CD4-positive, alpha-beta T cell treated with Interleukin-6 for 4 hours (primary cell): Measurements from ENCODE around the gene OR13C9.
"Not testable (repeated sequence)": the region's sequence is repeated elsewhere in the genome, so short reads cannot be mapped to it uniquely, and the experiment has no call there.

Experiments
- DNase-seq: peaks from one replicate; pipeline ENCODE4 v3.0.0-alpha.2; 2020; ENCODE audit warnings: mixed read lengths

OR13C9 gene

GRCh38 chr9:104618104-104618503 is at the start of gene OR13C9:
Gene OR13C9 (minus strand): TSS chr9:104618204. CDS start chr9:104618204, 0 bp downstream.
- DNase-seq, result no peak

DNA sequence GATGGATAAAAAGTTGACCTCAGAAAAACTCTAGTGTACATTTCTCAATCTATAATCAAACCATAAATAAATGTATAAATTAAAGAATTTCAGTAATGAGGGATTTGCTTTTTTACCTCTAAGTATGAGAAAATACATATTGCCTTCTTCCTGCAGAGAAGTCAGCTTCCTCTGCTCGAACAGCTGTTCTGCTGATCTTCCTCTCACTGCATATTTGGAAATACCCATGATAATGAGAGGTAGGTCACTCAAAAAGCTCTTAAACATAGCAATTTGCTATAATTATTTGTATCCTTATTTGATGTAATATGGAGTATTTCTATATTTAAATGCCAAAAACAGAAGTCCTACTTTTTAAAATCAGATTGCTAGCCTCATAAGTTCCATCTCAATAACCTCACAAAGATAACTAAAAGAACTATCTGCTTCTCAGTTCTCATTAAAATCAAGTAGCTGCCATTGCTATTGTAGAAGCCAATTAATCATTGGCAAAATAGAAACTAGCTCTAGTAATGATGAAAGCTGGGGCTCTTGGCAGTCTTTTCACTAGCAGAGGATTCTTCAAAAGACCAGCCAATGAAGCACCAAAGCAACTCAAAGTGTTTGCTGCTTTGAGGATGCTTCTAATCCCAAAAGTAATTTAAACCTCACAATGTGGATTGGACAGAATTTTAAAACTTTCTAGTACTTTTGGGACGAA is 40.6 kb upstream of the OR13C9 start:
- DNase-seq, result no peak

- DNase-seq, result no peak
These were observed 17.5 kb upstream of the OR13C9 start for GRCh38 chr9:104635456-104635855.

DNA sequence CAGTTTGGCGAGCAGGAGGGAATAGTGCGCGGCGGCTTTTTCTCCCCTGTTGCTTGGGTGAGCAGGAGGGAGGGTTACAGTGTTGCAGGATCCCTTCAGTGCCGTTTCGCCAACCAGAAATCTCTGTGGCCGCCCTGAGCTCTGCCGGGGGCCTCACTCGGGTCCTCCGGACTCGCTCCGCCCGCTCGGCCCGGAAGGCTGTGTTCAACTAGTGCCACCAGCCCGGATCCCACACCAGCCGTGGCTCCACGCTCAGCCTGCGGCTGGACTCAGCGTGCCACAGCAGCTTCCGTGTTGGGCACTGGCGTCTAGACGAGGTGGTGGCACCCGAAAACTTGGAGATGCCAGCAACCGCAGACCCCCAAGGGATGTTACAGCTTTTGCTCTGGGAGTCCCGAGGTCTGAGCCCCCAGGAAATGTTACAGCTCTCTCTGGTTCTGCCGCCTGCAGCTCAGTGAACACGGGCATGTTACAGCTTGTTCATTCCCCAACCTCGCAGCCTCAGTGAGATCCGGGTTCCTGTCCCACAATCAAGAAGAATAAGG is 16.0 kb upstream of the OR13C9 start:
- no peak for DNase-seq

GRCh38 chr9:104625964-104626363 is 8.0 kb upstream of the OR13C9 start:
- not testable (repeated sequence) for DNase-seq

GRCh38 chr9:104617418-104617817 is 586 bp downstream of the OR13C9 start:
- DNase-seq, result no peak

DNA sequence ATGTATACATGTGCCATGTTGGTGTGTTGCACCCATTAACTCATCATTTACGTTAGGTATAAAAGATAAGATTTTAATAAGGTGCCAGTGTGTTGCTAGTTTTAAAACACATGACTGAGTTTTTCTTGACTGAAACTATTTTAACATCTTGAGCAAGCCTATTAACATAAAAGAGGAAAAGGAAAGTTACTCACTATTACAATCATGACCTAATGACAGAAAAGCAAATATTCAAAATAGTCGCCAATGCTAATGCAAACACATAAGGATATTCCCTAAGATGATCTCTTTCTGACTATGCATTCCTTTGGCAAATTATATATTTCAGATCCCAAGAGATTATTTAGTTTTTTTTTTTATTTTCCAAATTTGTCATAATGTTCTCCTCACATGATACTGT is 6.8 kb downstream of the OR13C9 start:
- DNase-seq, result no peak

DNA sequence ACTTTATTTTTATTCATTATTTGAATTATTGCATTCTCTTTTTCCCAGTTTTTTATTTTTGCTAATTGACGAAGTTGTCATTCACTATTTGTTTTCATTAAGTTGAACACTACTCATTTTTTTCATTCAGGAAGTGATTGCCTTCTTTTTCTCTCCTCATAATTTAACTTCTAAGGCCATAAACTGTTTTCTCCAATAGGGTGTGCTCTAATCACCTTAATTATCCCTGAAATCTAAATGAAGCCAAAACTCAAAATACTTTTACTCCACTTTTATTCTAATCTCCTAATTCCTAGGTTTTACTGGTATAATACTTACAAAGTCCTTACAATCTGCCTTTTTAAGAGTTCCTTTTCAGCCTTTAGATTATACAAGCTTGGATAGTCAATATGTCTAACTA is 9.7 kb downstream of the OR13C9 start:
- DNase-seq, result no peak

DNA sequence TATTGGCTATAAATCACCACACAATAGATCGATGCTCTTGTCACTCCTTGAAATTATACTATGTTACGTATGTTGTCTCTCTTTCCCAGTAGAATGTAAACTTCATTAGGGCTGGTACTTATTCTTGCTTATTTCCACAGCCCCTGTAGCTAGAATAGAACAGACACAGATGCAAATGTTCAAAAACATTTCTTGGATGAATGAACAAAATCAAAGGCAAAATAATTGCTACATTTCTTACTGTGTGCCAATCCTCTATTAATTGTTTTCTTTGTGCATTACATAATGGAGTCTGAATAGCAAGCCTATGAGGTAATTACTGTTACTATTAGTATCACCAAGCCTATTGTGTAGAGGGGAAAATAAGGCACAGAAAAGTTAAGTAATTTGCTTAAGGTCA is 11.9 kb downstream of the OR13C9 start:
- no peak for DNase-seq

DNA sequence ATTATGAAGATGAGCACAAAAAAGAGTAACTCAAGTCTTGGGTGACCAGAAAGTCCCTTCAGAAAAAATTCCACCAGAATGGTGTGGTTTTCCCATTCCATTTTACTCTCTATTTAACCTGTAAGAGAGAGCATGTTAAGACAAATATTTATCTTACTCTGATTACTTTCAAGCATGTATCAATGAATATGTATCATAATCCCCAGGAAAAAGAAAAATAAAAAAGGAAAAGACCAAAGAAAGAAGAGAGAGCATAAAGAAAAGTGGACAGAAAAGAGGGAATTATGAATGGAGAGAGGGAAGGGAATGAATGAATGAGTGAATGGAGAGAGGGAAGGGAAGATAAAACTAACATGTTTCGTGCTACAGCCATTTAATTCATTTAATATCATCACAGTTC is 12.5 kb downstream of the OR13C9 start, which contains the start of gene OR13C2:
OR13C2 (minus strand) TSS at position 101 of the 400 bp plus-strand sequence; CDS start at position 101, 0 bp downstream.
- DNase-seq, result not testable (repeated sequence)

- DNase-seq, result no peak
These were observed 13.2 kb downstream of the OR13C9 start for GRCh38 chr9:104604801-104605200.

- DNase-seq, result not testable (repeated sequence)
These were observed 18.7 kb downstream of the OR13C9 start, which contains the start of gene OR13C5 for GRCh38 chr9:104599313-104599712. Gene OR13C5 (minus strand): TSS chr9:104599413. CDS start chr9:104599413, 0 bp downstream.

- not testable (repeated sequence) for DNase-seq
These were observed 19.3 kb downstream of the OR13C9 start for GRCh38 chr9:104598749-104599148.

DNA sequence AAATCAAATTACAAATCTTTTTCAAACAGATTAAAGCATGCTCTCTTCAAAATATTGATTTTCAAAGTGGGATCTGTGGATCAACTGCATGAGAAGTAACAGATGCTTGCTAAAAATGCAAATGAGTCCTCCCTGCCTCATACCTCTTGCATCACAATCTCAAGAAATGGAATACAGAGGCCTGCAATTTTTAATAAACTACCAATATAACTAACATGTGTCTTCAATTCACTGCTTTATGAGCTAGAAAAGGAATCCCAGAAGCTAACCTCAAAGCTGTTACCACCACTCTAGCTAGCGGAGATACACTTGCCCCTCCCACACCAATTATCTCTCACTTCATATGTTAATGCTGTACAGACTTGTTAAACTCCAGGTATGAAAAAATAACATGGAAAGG is 28.4 kb downstream of the OR13C9 start:
- DNase-seq, result no peak

- DNase-seq, result no peak
These were observed 31.4 kb downstream of the OR13C9 start for GRCh38 chr9:104586496-104587180.

DNA sequence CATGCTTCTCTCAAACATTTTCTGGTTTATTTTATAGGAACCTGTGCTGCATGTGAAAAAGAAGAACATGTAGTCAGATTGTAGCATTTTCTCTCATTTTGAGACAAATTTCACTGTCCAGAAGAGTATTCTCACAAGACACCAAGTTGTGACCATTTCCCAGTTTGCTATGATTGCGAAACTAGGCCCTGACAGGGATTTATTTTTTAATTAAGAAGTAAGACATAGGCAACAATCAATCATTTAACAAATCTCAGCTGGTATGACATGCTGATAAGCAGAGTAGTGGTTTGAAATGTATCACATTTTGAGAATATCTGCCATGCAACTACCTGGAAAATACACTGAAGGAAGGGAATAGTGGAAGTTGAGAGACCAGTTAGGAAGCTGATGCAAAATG is 37.4 kb downstream of the OR13C9 start:
- DNase-seq, result no peak

GRCh38 chr9:104577263-104577662 is 40.7 kb downstream of the OR13C9 start:
- no peak for DNase-seq

DNA sequence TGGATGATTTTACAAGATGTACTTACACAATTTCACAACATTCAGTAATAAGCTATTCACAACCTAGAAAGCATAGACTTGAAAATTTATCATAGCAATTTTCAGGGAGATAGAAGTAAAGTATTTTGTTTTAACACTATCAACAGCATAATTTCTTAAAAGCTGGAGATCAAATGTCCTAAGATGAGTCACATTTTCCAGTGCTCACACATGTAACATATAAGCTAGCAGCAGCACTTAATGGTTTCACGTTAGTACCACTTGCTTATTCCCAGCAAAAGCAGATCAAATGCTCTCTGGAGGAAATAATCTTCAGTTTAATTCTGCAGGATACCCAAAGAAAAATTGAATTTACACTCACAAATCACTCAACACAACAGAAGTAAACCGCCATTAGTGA is 42.5 kb downstream of the OR13C9 start:
- no peak for DNase-seq

GRCh38 chr9:104572612-104573011 is 45.4 kb downstream of the OR13C9 start:
- DNase-seq, result no peak

DNA sequence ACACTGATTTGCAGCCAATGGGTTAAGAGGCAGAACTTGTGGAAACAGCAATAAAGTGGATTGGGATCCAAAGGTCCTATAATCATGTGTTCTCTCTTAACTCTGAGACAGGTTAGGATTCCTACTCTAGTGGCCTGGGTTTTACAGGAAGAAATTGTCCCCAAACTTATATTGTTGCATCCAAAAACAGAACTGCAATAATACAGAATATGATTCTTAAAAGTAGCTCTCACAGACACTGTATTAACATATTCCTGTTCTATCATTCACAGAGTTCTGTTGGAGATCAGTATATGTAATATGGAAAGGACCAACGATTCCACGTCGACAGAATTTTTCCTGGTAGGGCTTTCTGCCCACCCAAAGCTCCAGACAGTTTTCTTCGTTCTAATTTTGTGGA is 49.1 kb downstream of the OR13C9 start, which contains the start of gene OR13C8:
OR13C8 (plus strand) TSS at position 301 of the 400 bp plus-strand sequence; CDS start at position 301, 0 bp downstream.
- DNase-seq, result no peak
